ENCODE measurements around the gene KNL1.

KNL1 gene

DNA sequence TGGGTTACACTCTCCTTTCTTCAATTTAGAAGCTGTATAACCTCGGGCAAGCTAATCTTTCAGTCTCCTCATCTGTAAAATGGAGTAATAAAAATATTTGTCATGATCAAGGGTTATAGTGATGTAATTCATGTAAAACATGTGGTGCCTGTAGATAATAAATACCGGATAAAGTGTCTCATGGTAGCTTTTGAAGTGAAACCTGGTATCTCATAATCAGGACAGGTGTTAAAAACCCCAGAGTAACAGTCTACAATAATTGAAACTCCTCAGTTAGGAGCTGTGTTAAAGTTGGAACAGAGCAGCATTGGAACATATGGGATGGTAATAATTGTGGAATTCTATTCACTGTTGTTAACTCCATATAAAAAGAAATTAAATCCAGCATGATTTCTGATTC, 884 bp upstream of the KNL1 start:
- Histone ChIP-seq H3K36me3 (ENCODE audit: control insufficient read depth, insufficient read depth, low read length) (no peaks in the 10 kb centered on the region), H3K4me3 (ENCODE audit: low read length) (no peak overlapping the region), H3K4me1 (ENCODE audit: control insufficient read depth, insufficient read depth, low read length) (peaks cover 4% of the 10 kb centered on the region), H3K9ac (ENCODE audit: low read length) (no peak overlapping the region), H3K27me3 (ENCODE audit: control insufficient read depth, insufficient read depth, low read length) (no peaks in the 10 kb centered on the region), H3K27ac (ENCODE audit: low read depth, low read length) (no peak overlapping the region)

DNA sequence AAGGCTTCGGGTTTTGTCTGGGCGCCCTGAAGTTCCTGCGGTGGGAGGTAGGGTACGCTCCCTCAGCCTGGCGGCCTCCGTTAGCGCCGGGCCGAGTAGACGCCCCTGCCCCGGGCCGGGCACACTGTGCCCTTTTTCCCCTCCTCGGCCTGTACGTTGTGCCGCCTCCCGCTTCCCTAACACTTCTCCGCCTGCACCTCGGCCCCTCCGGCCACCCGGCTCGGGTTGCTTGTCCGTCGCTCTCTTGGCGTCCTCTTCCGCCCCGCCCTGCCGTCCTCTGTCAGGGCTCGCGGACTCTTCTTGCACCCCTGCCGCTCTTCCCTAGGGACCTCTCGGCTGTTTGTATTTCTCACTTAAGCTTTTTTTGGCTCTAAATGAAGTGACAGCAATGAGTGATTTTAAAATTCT, 384 bp downstream of the KNL1 start:
- H3K9ac ChIP-seq (ENCODE audit: low read length), result peak overlapping the region; percentile 16
- no peak overlapping the region for H3K27ac ChIP-seq (ENCODE audit: low read depth, low read length)
- H3K4me3 ChIP-seq (ENCODE audit: low read length), result peak overlapping the region; percentile 95
- peaks cover 4% of the 10 kb centered on the region for H3K4me1 ChIP-seq (ENCODE audit: control insufficient read depth, insufficient read depth, low read length)
- no peaks in the 10 kb centered on the region for H3K27me3 ChIP-seq (ENCODE audit: control insufficient read depth, insufficient read depth, low read length)
- H3K36me3 ChIP-seq (ENCODE audit: control insufficient read depth, insufficient read depth, low read length), result no peaks in the 10 kb centered on the region

DNA sequence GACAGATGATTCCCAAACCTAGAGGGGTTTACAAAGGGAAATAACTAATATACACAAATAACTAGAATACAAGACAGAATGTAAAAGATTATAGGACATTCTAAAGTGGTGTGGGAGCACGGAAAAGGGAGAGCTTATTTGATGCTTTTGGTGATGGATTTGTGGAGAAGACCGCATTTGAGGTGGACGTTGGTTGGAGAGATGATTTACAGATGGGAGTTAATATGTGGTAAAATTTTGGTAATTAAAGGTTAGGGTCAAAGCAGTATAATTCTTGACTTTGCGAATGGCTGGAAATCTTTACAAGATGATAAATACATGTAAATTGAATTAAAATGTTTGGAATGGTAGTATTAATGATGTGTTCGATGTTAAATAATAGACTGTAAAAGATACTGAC, 1.2 kb downstream of the KNL1 start:
- Histone ChIP-seq H3K9ac (ENCODE audit: low read length) (no peak overlapping the region), H3K4me3 (ENCODE audit: low read length) (peak overlapping the region; percentile 95), H3K27me3 (ENCODE audit: control insufficient read depth, insufficient read depth, low read length) (no peaks in the 10 kb centered on the region), H3K4me1 (ENCODE audit: control insufficient read depth, insufficient read depth, low read length) (peaks cover 4% of the 10 kb centered on the region), H3K36me3 (ENCODE audit: control insufficient read depth, insufficient read depth, low read length) (no peaks in the 10 kb centered on the region), H3K27ac (ENCODE audit: low read depth, low read length) (no peak overlapping the region)

DNA sequence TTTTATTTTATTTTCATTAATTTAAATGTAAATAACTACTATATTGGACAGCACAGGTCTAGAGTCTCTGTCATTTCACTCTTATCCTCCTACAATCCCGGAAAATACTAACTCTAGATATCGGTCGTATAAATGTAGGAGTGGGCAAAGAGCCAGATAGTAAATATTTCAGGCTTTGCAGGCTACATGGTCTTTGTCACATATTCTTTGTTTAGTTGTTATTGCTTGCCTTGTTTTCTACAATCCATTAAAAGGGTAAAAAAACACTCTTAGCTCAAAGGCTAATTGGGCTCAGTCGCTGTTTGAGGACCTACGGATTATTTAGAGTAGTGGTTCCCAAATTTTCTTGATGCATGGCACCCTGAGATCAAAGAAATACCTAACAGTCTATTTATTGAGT, 1.7 kb downstream of the KNL1 start:
- H3K9ac ChIP-seq (ENCODE audit: low read length), result no peak overlapping the region
- no peaks in the 10 kb centered on the region for H3K27me3 ChIP-seq (ENCODE audit: control insufficient read depth, insufficient read depth, low read length)

DNA sequence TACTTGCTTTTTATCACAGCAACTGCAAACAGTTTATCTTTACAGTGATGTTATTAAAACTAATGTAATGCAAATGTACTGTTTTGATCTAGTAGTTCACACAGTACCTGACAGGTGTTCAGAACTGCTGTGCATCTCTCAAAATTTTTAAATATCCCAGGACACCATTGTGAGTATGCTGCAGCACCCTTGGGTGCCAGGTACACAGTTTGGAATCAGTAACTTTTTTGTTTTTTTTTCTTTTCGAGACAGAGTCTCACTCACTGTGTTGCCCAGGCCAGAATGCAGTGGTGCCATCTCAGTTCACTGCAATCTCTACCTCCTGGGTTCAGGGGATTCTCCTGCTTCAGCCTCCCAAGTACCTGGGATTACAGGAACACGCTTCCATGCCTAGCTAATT, 3.0 kb downstream of the KNL1 start:
- H3K4me3 ChIP-seq (ENCODE audit: low read length), result no peak overlapping the region
- no peak overlapping the region for H3K9ac ChIP-seq (ENCODE audit: low read length)
- no peaks in the 10 kb centered on the region for H3K36me3 ChIP-seq (ENCODE audit: control insufficient read depth, insufficient read depth, low read length)
- H3K27me3 ChIP-seq (ENCODE audit: control insufficient read depth, insufficient read depth, low read length), result no peaks in the 10 kb centered on the region
- H3K4me1 ChIP-seq (ENCODE audit: control insufficient read depth, insufficient read depth, low read length), result peaks cover 4% of the 10 kb centered on the region
- no peak overlapping the region for H3K27ac ChIP-seq (ENCODE audit: low read depth, low read length)

More for the DNA sequence above, 1.7 kb downstream of the KNL1 start:
- no peaks in the 10 kb centered on the region for H3K36me3 ChIP-seq (ENCODE audit: control insufficient read depth, insufficient read depth, low read length)
- peaks cover 4% of the 10 kb centered on the region for H3K4me1 ChIP-seq (ENCODE audit: control insufficient read depth, insufficient read depth, low read length)
- H3K4me3 ChIP-seq (ENCODE audit: low read length), result no peak overlapping the region
- H3K27ac ChIP-seq (ENCODE audit: low read depth, low read length), result no peak overlapping the region

DNA sequence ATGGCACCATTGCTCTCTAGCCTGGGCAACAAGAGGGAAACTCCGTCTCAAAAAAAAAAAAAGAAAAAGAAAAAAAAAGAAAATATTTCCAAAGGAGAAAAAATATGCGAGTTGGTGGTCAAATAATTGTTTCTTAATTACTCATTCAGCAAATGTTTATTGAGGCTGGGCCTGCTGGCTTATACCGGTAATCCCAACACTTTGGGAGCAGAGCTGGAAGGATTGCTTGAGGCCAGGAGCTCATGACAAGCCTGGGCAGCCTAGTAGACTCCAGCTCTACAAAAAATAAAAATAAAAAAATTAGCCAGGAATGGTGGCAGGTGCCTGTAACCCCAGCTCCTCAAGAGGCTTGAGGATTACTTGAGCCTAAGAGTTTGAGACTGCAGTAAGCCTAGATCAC, 4.1 kb downstream of the KNL1 start:
- Histone ChIP-seq H3K9ac (ENCODE audit: low read length) (no peak overlapping the region), H3K27ac (ENCODE audit: low read depth, low read length) (no peak overlapping the region), H3K4me1 (ENCODE audit: control insufficient read depth, insufficient read depth, low read length) (peaks cover 4% of the 10 kb centered on the region), H3K4me3 (ENCODE audit: low read length) (no peak overlapping the region), H3K36me3 (ENCODE audit: control insufficient read depth, insufficient read depth, low read length) (no peaks in the 10 kb centered on the region), H3K27me3 (ENCODE audit: control insufficient read depth, insufficient read depth, low read length) (no peaks in the 10 kb centered on the region)

DNA sequence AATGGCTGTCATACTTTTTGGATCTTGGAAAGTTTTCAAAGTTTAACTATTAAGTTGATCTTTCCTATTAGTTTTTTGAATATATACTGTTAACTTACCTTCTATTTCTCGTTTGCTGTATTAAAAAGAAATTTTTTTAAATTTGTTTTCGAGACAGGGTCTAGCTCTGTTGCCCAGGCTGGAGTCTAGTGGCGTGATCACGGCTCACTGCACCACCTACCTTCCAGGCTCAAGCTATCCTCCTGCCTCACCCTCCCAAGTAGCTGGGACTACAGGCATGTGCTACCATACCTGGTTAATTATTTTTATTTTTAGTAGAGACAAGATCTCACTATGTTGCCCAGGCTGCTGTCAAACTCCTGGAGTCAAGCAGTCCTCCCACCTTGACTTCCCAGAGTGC, 4.6 kb downstream of the KNL1 start:
- no peak overlapping the region for H3K27ac ChIP-seq (ENCODE audit: low read depth, low read length)
- no peaks in the 10 kb centered on the region for H3K27me3 ChIP-seq (ENCODE audit: control insufficient read depth, insufficient read depth, low read length)
- no peaks in the 10 kb centered on the region for H3K36me3 ChIP-seq (ENCODE audit: control insufficient read depth, insufficient read depth, low read length)
- H3K4me3 ChIP-seq (ENCODE audit: low read length), result no peak overlapping the region
- H3K4me1 ChIP-seq (ENCODE audit: control insufficient read depth, insufficient read depth, low read length), result peaks cover 4% of the 10 kb centered on the region
- no peak overlapping the region for H3K9ac ChIP-seq (ENCODE audit: low read length)

DNA sequence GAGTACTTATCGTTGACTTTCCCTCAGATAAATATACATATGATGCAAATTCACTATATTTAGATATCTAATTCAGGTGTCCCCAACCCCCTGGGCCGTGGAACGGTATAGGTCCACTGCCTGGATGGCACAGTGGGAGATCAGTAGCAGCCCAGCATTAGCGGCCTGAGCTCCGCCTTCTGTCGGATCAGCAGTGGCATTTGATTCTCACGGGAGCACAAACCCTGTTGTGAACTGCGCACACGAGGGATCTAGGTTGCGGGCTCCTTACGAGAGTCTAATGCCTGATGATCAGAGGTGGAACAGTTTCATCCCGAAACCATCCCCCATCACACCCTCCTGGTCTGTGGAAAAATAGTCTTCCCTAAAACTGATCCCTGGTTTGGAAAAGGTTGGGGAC, 6.9 kb downstream of the KNL1 start:
- no peak overlapping the region for H3K4me3 ChIP-seq (ENCODE audit: low read length)
- H3K9ac ChIP-seq (ENCODE audit: low read length), result no peak overlapping the region
- H3K27ac ChIP-seq (ENCODE audit: low read depth, low read length), result no peak overlapping the region
- no peaks in the 10 kb centered on the region for H3K36me3 ChIP-seq (ENCODE audit: control insufficient read depth, insufficient read depth, low read length)
- H3K27me3 ChIP-seq (ENCODE audit: control insufficient read depth, insufficient read depth, low read length), result no peaks in the 10 kb centered on the region
- H3K4me1 ChIP-seq (ENCODE audit: control insufficient read depth, insufficient read depth, low read length), result no peaks in the 10 kb centered on the region

DNA sequence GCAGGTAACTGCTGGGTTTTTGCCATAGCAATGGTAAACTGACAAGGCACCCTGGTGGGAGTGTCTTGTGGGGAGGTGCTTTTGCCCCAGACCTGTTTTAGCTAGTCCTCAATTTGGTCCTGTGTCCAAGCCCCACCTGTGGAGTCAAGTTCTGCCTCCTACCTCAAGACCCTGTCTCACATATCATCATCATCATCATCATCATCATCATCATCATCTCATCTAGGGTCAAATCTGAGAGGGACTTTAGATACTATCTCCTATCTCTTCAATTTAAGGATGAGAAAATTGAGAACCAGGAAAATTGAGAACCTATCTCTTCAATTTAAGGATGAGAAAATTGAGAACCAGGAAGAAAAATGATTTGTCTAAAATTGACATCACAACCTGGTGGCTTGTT, 9.9 kb downstream of the KNL1 start:
- H3K36me3 ChIP-seq (ENCODE audit: control insufficient read depth, insufficient read depth, low read length), result no peaks in the 10 kb centered on the region
- H3K4me3 ChIP-seq (ENCODE audit: low read length), result no peak overlapping the region
- H3K4me1 ChIP-seq (ENCODE audit: control insufficient read depth, insufficient read depth, low read length), result no peaks in the 10 kb centered on the region
- H3K27me3 ChIP-seq (ENCODE audit: control insufficient read depth, insufficient read depth, low read length), result no peaks in the 10 kb centered on the region
- H3K27ac ChIP-seq (ENCODE audit: low read depth, low read length), result no peak overlapping the region
- no peak overlapping the region for H3K9ac ChIP-seq (ENCODE audit: low read length)

DNA sequence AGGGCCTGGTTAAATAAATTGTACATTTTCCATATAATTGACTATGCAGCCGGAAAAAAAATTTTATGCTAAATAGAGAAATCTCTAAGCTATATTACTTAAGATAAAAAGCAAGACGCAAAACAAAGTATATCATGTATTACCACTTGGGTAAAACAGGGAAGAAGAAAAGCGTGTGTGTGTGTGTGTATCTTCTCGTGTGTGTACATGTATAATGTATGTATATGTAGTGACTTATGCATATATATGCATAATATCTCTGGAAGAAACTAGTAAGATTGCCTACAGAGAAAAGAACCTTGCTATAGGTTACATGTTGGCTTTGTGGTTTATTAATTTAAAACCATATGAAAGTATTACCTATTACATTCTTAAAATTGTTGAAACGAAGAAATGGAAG, 19.0 kb downstream of the KNL1 start:
- Histone ChIP-seq H3K27ac (ENCODE audit: low read depth, low read length) (no peak overlapping the region), H3K27me3 (ENCODE audit: control insufficient read depth, insufficient read depth, low read length) (no peaks in the 10 kb centered on the region), H3K36me3 (ENCODE audit: control insufficient read depth, insufficient read depth, low read length) (no peaks in the 10 kb centered on the region), H3K4me1 (ENCODE audit: control insufficient read depth, insufficient read depth, low read length) (no peaks in the 10 kb centered on the region), H3K9ac (ENCODE audit: low read length) (no peak overlapping the region), H3K4me3 (ENCODE audit: low read length) (no peak overlapping the region)

DNA sequence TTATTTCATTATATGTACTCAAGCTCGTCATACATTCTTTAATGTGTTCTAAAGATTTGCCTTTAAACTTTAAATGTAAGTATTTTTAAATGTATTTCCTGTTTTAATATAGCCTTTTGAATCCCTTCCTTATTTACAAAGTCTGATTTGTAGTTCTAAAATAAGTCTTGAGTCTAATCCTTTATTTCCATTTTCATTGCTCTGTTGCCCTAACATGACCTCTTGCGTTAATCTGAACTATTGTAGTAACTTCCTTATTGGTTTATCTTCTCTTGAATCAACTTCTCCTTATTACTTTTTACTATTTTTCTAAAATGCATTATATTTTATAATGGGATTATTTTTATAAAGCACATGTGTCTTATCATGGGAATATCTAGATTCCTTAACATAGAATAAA, 24.0 kb downstream of the KNL1 start:
- no peaks in the 10 kb centered on the region for H3K36me3 ChIP-seq (ENCODE audit: control insufficient read depth, insufficient read depth, low read length)
- H3K27ac ChIP-seq (ENCODE audit: low read depth, low read length), result no peak overlapping the region
- H3K4me1 ChIP-seq (ENCODE audit: control insufficient read depth, insufficient read depth, low read length), result no peaks in the 10 kb centered on the region
- no peaks in the 10 kb centered on the region for H3K27me3 ChIP-seq (ENCODE audit: control insufficient read depth, insufficient read depth, low read length)
- H3K9ac ChIP-seq (ENCODE audit: low read length), result no peak overlapping the region
- no peak overlapping the region for H3K4me3 ChIP-seq (ENCODE audit: low read length)

DNA sequence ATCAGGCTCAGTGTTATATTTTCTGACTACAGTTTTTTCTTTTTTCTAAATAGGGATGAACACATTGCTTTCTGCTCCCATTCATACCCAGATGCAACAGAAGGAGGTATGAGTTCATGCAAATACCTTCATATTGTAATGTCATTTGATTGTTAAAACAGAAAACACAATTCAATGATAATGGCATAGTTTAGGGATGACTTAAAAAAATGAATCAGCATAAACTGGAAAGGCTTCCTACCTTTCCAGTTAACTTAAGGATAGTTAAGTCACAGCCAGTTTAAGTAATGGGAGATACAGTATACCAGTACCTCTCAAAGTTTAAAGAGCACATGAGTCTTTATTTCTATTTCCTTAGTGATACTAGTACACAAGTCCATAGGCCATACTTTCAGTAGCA, 24.9 kb downstream of the KNL1 start:
- H3K27me3 ChIP-seq (ENCODE audit: control insufficient read depth, insufficient read depth, low read length), result no peaks in the 10 kb centered on the region
- H3K4me3 ChIP-seq (ENCODE audit: low read length), result no peak overlapping the region
- H3K4me1 ChIP-seq (ENCODE audit: control insufficient read depth, insufficient read depth, low read length), result no peaks in the 10 kb centered on the region
- H3K36me3 ChIP-seq (ENCODE audit: control insufficient read depth, insufficient read depth, low read length), result no peaks in the 10 kb centered on the region
- no peak overlapping the region for H3K27ac ChIP-seq (ENCODE audit: low read depth, low read length)
- H3K9ac ChIP-seq (ENCODE audit: low read length), result no peak overlapping the region

DNA sequence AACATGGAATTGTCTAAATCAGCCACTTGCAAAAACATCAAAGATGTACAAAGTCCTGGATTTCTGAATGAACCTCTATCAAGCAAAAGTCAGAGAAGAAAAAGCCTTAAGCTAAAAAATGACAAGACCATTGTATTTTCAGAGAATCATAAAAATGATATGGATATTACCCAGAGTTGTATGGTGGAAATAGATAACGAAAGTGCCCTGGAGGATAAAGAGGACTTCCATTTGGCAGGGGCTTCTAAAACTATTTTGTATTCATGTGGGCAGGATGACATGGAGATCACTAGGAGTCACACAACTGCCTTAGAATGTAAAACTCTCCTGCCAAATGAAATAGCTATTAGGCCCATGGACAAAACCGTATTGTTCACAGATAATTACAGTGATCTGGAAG, 29.3 kb downstream of the KNL1 start:
- Histone ChIP-seq H3K36me3 (ENCODE audit: control insufficient read depth, insufficient read depth, low read length) (no peaks in the 10 kb centered on the region), H3K27me3 (ENCODE audit: control insufficient read depth, insufficient read depth, low read length) (no peaks in the 10 kb centered on the region), H3K4me1 (ENCODE audit: control insufficient read depth, insufficient read depth, low read length) (no peaks in the 10 kb centered on the region), H3K9ac (ENCODE audit: low read length) (no peak overlapping the region), H3K27ac (ENCODE audit: low read depth, low read length) (no peak overlapping the region), H3K4me3 (ENCODE audit: low read length) (no peak overlapping the region)

DNA sequence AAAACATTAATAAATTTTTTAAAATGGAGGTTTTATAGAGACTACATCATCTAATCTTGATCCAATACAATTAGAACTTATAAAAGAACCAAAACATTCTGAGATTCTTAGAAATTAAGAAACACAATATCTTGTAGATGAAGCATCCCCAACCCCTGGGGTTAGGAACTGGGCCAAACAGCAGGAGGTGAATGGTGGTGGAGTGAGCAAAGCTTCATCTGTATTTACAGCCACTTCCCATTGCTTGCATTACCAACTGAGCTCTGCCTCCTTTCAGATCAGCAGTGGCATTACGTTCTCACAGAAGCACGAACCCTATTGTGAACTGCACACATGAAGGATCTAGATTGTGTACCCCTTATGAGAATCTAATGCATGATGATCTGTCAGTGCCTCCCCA, 36.3 kb downstream of the KNL1 start:
- Histone ChIP-seq H3K4me3 (ENCODE audit: low read length) (no peak overlapping the region), H3K36me3 (ENCODE audit: control insufficient read depth, insufficient read depth, low read length) (no peaks in the 10 kb centered on the region), H3K27me3 (ENCODE audit: control insufficient read depth, insufficient read depth, low read length) (no peaks in the 10 kb centered on the region), H3K27ac (ENCODE audit: low read depth, low read length) (no peak overlapping the region), H3K9ac (ENCODE audit: low read length) (no peak overlapping the region), H3K4me1 (ENCODE audit: control insufficient read depth, insufficient read depth, low read length) (no peaks in the 10 kb centered on the region)
